ENCODE measurements around the gene PIK3C2G.

The PIK3C2G gene

DNA sequence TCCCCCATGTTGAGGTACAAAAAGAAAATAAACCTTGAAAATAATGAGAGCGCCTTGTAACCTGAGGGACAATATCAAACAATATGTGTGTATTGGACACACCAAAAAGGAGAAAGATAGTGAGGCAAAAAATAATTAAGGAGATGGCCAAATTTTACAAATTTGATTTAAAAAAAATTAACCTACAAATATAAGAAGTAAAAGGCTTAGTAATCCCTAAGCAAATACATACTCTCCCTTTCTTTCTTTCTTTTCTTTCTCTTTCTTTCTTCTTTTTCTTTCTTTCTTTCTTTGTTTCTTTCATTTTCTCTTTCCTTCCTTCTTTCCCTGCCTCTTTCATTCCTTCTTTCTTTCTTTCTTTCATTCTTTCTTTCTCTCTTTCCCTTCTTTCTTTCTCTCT is 133.4 kb downstream of the PIK3C2G start:
- Histone ChIP-seq H3K27ac (ENCODE audit: insufficient read depth, low read depth, low read length, poor library complexity, severe bottlenecking) (no peak overlapping the region), H3K4me1 (ENCODE audit: control insufficient read depth, insufficient read depth, low read length) (no peaks in the 10 kb centered on the region), H3K4me3 (ENCODE audit: insufficient read depth, low read depth, low read length) (no peak overlapping the region), H3K36me3 (ENCODE audit: control insufficient read depth, insufficient read depth, low read length) (no peaks in the 10 kb centered on the region), H3K27me3 (ENCODE audit: control insufficient read depth, insufficient read depth, low read length, poor library complexity, severe bottlenecking) (no peaks in the 10 kb centered on the region), H3K9me3 (ENCODE audit: control insufficient read depth, low read length) (no peaks in the 10 kb centered on the region)
- 96 to 100% methylated on average over 1 of the region's 1 CpG for WGBS, 2 experiments

GRCh38 chr12:18400186-18400585 is 138.9 kb downstream of the PIK3C2G start:
- H3K4me1 ChIP-seq (ENCODE audit: control insufficient read depth, insufficient read depth, low read length) = no peaks in the 10 kb centered on the region
- no peak overlapping the region for H3K4me3 ChIP-seq (ENCODE audit: insufficient read depth, low read depth, low read length)
- no peaks in the 10 kb centered on the region for H3K36me3 ChIP-seq (ENCODE audit: control insufficient read depth, insufficient read depth, low read length)
- H3K27me3 ChIP-seq (ENCODE audit: control insufficient read depth, insufficient read depth, low read length, poor library complexity, severe bottlenecking) = no peaks in the 10 kb centered on the region
- H3K9me3 ChIP-seq (ENCODE audit: control insufficient read depth, low read length) = no peaks in the 10 kb centered on the region
- 86 to 100% methylated on average over 1 of the region's 1 CpG for WGBS, 2 experiments
- no peak overlapping the region for H3K27ac ChIP-seq (ENCODE audit: insufficient read depth, low read depth, low read length, poor library complexity, severe bottlenecking)

DNA sequence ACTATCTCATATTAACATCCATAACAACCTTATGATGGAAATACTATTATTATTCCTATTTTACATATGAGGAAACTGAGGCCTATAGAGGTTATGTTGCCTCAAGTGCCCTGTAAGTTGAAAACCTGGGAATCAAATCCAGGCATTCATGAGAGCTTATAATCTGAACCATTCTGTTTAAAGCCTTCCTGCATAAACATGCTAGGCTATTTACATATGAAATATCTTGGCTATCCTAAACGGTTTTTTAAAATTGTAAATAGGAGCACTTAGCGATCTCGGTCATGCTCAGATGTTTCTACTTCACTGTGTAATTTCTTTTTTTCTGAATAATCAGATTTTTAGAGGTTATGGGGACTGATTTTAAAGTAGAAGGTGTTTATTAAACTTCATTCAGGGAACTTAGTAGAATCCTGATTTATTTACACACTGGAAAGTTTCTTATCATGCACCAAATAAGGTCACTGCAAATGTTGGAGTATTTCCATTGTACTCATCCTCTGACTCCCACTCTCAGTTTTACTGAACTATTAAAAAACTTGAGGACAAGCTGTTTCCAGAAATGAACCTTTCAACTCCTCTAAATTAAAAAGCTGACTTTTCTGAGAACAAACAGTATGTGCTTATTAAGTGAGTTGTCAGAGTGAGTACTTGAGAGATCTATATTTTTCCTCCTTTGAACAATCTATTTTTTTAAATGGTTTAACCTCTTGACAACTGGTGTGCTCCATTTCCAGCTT is 141.7 kb downstream of the PIK3C2G start:
- H3K27ac ChIP-seq (ENCODE audit: insufficient read depth, low read depth, low read length, poor library complexity, severe bottlenecking) = no peak overlapping the region
- H3K9me3 ChIP-seq (ENCODE audit: control insufficient read depth, low read length) = no peaks in the 10 kb centered on the region
- H3K4me1 ChIP-seq (ENCODE audit: control insufficient read depth, insufficient read depth, low read length) = no peaks in the 10 kb centered on the region
- 87 to 100% methylated on average over 3 of the region's 3 CpGs for WGBS, 2 experiments
- H3K36me3 ChIP-seq (ENCODE audit: control insufficient read depth, insufficient read depth, low read length) = no peaks in the 10 kb centered on the region
- H3K4me3 ChIP-seq (ENCODE audit: insufficient read depth, low read depth, low read length) = no peak overlapping the region
- H3K27me3 ChIP-seq (ENCODE audit: control insufficient read depth, insufficient read depth, low read length, poor library complexity, severe bottlenecking) = no peaks in the 10 kb centered on the region

GRCh38 chr12:18411453-18411852 is 150.1 kb downstream of the PIK3C2G start:
- Histone ChIP-seq H3K4me3 (ENCODE audit: insufficient read depth, low read depth, low read length) (no peak overlapping the region), H3K9me3 (ENCODE audit: control insufficient read depth, low read length) (no peaks in the 10 kb centered on the region), H3K27me3 (ENCODE audit: control insufficient read depth, insufficient read depth, low read length, poor library complexity, severe bottlenecking) (no peaks in the 10 kb centered on the region), H3K27ac (ENCODE audit: insufficient read depth, low read depth, low read length, poor library complexity, severe bottlenecking) (no peak overlapping the region), H3K36me3 (ENCODE audit: control insufficient read depth, insufficient read depth, low read length) (no peaks in the 10 kb centered on the region), H3K4me1 (ENCODE audit: control insufficient read depth, insufficient read depth, low read length) (no peaks in the 10 kb centered on the region)
- WGBS, 2 experiments = 100% methylated on average over 1 of the region's 1 CpG; no CpG with 5 or more reads in 1 of the 2 experiments

DNA sequence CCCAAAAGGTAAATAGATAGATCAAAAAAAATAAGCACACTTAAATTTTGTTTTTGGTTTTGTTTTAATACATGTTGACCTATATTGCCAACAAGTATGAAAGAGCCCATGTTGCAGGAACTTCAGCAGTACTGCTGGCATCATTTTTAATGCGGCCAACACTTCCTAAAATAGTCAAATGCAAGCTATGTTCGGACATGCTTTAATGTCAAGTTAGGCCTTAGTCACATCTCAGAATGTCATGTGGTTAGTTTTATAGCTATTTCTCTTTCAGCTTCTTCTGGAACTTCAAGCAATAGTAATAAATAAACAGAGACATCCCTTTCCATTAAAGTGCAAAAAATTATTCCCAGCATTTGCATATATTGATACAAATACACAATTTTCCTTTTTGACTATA is 153.4 kb downstream of the PIK3C2G start:
- Histone ChIP-seq H3K9me3 (ENCODE audit: control insufficient read depth, low read length) (no peaks in the 10 kb centered on the region), H3K36me3 (ENCODE audit: control insufficient read depth, insufficient read depth, low read length) (no peaks in the 10 kb centered on the region), H3K4me1 (ENCODE audit: control insufficient read depth, insufficient read depth, low read length) (no peaks in the 10 kb centered on the region), H3K4me3 (ENCODE audit: insufficient read depth, low read depth, low read length) (no peak overlapping the region), H3K27me3 (ENCODE audit: control insufficient read depth, insufficient read depth, low read length, poor library complexity, severe bottlenecking) (no peaks in the 10 kb centered on the region), H3K27ac (ENCODE audit: insufficient read depth, low read depth, low read length, poor library complexity, severe bottlenecking) (no peak overlapping the region)
- 92 to 98% methylated on average over 2 of the region's 2 CpGs for WGBS, 2 experiments

GRCh38 chr12:18415227-18415626 is 153.9 kb downstream of the PIK3C2G start:
- 97% methylated on average over 4 of the region's 4 CpGs for WGBS, 2 experiments
- Histone ChIP-seq H3K27ac (ENCODE audit: insufficient read depth, low read depth, low read length, poor library complexity, severe bottlenecking) (no peak overlapping the region), H3K9me3 (ENCODE audit: control insufficient read depth, low read length) (no peaks in the 10 kb centered on the region), H3K36me3 (ENCODE audit: control insufficient read depth, insufficient read depth, low read length) (no peaks in the 10 kb centered on the region), H3K27me3 (ENCODE audit: control insufficient read depth, insufficient read depth, low read length, poor library complexity, severe bottlenecking) (no peaks in the 10 kb centered on the region), H3K4me1 (ENCODE audit: control insufficient read depth, insufficient read depth, low read length) (no peaks in the 10 kb centered on the region), H3K4me3 (ENCODE audit: insufficient read depth, low read depth, low read length) (no peak overlapping the region)

DNA sequence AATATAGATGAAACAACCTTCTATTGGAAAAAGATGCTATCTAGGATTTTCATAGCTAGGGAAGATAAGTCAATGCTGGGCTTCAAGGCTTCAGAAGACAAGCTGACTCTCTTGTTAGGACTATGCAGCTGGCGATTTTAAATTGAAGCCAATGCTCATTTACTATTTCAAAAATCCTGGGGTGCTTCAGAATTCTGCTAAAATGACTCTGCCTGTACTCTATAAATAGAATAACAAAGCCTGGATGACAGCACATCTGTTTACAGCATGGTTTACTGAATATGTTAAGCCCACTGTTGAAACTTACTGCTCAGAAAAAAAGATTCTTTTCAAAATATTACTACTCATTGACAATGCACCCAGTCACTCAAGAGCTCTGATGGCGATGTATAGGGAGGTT is 155.1 kb downstream of the PIK3C2G start:
- Histone ChIP-seq H3K36me3 (ENCODE audit: control insufficient read depth, insufficient read depth, low read length) (no peaks in the 10 kb centered on the region), H3K9me3 (ENCODE audit: control insufficient read depth, low read length) (no peaks in the 10 kb centered on the region), H3K4me1 (ENCODE audit: control insufficient read depth, insufficient read depth, low read length) (no peaks in the 10 kb centered on the region), H3K27ac (ENCODE audit: insufficient read depth, low read depth, low read length, poor library complexity, severe bottlenecking) (no peak overlapping the region), H3K27me3 (ENCODE audit: control insufficient read depth, insufficient read depth, low read length, poor library complexity, severe bottlenecking) (no peaks in the 10 kb centered on the region), H3K4me3 (ENCODE audit: insufficient read depth, low read depth, low read length) (no peak overlapping the region)
- WGBS, 2 experiments = 93 to 96% methylated on average over 1 of the region's 2 CpGs

DNA sequence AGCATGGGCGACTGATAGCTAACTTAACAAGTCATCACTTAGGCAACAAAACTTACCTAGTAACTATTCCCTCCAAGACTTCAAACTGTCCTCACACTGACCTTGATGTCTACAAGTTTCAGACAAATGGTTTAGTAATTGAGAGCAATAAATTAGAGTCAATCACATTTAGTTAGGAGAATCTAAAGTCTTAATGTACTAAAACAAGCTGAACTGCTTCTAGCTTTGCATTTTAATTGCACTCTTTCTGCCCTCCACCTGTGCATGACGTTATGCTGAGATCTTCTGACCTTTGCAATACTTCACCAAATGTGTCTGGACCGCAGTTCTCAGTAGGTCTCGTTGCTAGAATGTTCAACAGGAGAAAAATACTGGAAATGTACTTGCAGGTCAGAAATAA is 158.0 kb downstream of the PIK3C2G start:
- Histone ChIP-seq H3K36me3 (ENCODE audit: control insufficient read depth, insufficient read depth, low read length) (no peaks in the 10 kb centered on the region), H3K9me3 (ENCODE audit: control insufficient read depth, low read length) (no peaks in the 10 kb centered on the region), H3K4me3 (ENCODE audit: insufficient read depth, low read depth, low read length) (no peak overlapping the region), H3K27me3 (ENCODE audit: control insufficient read depth, insufficient read depth, low read length, poor library complexity, severe bottlenecking) (no peaks in the 10 kb centered on the region), H3K4me1 (ENCODE audit: control insufficient read depth, insufficient read depth, low read length) (no peaks in the 10 kb centered on the region), H3K27ac (ENCODE audit: insufficient read depth, low read depth, low read length, poor library complexity, severe bottlenecking) (no peak overlapping the region)
- WGBS, 2 experiments = 91 to 94% methylated on average over 4 of the region's 4 CpGs

GRCh38 chr12:18421867-18422266 is 160.5 kb downstream of the PIK3C2G start:
- Histone ChIP-seq H3K4me3 (ENCODE audit: insufficient read depth, low read depth, low read length) (no peak overlapping the region), H3K4me1 (ENCODE audit: control insufficient read depth, insufficient read depth, low read length) (no peaks in the 10 kb centered on the region), H3K9me3 (ENCODE audit: control insufficient read depth, low read length) (no peaks in the 10 kb centered on the region), H3K27ac (ENCODE audit: insufficient read depth, low read depth, low read length, poor library complexity, severe bottlenecking) (no peak overlapping the region), H3K36me3 (ENCODE audit: control insufficient read depth, insufficient read depth, low read length) (no peaks in the 10 kb centered on the region), H3K27me3 (ENCODE audit: control insufficient read depth, insufficient read depth, low read length, poor library complexity, severe bottlenecking) (no peaks in the 10 kb centered on the region)
- WGBS, 2 experiments = 90 to 93% methylated on average over 3 of the region's 3 CpGs

GRCh38 chr12:18422871-18423270 is 161.6 kb downstream of the PIK3C2G start:
- Histone ChIP-seq H3K27ac (ENCODE audit: insufficient read depth, low read depth, low read length, poor library complexity, severe bottlenecking) (no peak overlapping the region), H3K27me3 (ENCODE audit: control insufficient read depth, insufficient read depth, low read length, poor library complexity, severe bottlenecking) (no peaks in the 10 kb centered on the region), H3K4me3 (ENCODE audit: insufficient read depth, low read depth, low read length) (no peak overlapping the region), H3K9me3 (ENCODE audit: control insufficient read depth, low read length) (no peaks in the 10 kb centered on the region), H3K36me3 (ENCODE audit: control insufficient read depth, insufficient read depth, low read length) (no peaks in the 10 kb centered on the region), H3K4me1 (ENCODE audit: control insufficient read depth, insufficient read depth, low read length) (no peaks in the 10 kb centered on the region)

DNA sequence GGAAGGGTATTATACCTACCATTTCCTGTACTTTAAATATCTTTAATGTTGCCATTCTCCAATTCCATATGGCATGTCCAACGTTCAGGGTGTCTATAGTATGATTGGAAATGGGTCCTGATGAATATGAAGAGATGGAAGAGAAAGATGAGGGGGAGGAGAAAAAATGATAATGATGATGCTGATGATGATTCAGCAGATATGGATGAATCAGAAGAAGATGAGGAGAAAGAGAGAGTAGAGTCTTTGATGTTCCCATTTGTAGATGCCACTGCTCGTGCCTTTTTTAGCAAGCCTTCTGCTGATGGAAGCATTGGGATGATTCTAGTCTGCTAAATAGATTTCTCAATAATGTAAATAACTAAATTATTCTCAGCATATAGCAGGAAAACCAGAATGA is 163.5 kb downstream of the PIK3C2G start:
- no peaks in the 10 kb centered on the region for H3K36me3 ChIP-seq (ENCODE audit: control insufficient read depth, insufficient read depth, low read length)
- H3K27me3 ChIP-seq (ENCODE audit: control insufficient read depth, insufficient read depth, low read length, poor library complexity, severe bottlenecking) = no peaks in the 10 kb centered on the region
- no peak overlapping the region for H3K4me3 ChIP-seq (ENCODE audit: insufficient read depth, low read depth, low read length)
- H3K27ac ChIP-seq (ENCODE audit: insufficient read depth, low read depth, low read length, poor library complexity, severe bottlenecking) = no peak overlapping the region
- H3K4me1 ChIP-seq (ENCODE audit: control insufficient read depth, insufficient read depth, low read length) = no peaks in the 10 kb centered on the region
- no peaks in the 10 kb centered on the region for H3K9me3 ChIP-seq (ENCODE audit: control insufficient read depth, low read length)
- WGBS, 2 experiments = 89 to 92% methylated on average over 2 of the region's 2 CpGs
